GM23248 (cell line): Measurements from ENCODE around the gene NDUFA11. TPM values are rescaled to one million over a fixed set of nuclear protein-coding genes. Genes with fewer than 3 reads are reported as not detected.
"Not testable (repeated sequence)": the region's sequence is repeated elsewhere in the genome, so short reads cannot be mapped to it uniquely, and the experiment has no call there.

Experiments
- DNase-seq: peaks from one replicate; pipeline ENCODE4 v3.0.0-alpha.2; 2015
- H2AFZ ChIP-seq: fragments of 200-600 bp; sonication (generic); 2 replicates; pipeline ENCODE4 v1.6.1; 2016; ENCODE audit warnings: antibody characterized with exemption
- H3F3A ChIP-seq: fragments of 200-600 bp; sonication (generic); 2 replicates; pipeline ENCODE4 v1.6.1; 2016; ENCODE audit warnings: mild to moderate bottlenecking, antibody characterized with exemption, mixed run types; ENCODE audit not compliant: insufficient read depth
- H3K27ac ChIP-seq: fragments of 200-600 bp; sonication (generic); 2 replicates; pipeline ENCODE4 v1.5.1; 2016; ENCODE audit warnings: mild to moderate bottlenecking
- H3K27me3 ChIP-seq: fragments of 200-600 bp; sonication (generic); replicated peaks from 2 replicates; pipeline ENCODE4 v1.6.1; 2016; ENCODE audit warnings: mild to moderate bottlenecking; ENCODE audit not compliant: insufficient read depth
- H3K36me3 ChIP-seq: fragments of 200-600 bp; sonication (generic); 2 replicates; pipeline ENCODE4 v1.6.1; 2016; ENCODE audit warnings: low read depth, mild to moderate bottlenecking
- H3K4me1 ChIP-seq: fragments of 200-600 bp; sonication (generic); 2 replicates; pipeline ENCODE4 v1.6.1; 2016; ENCODE audit warnings: mild to moderate bottlenecking; ENCODE audit not compliant: insufficient read depth
- H3K4me2 ChIP-seq: fragments of 200-600 bp; sonication (generic); one replicate; pipeline ENCODE4 v1.6.1; 2016; ENCODE audit warnings: mild to moderate bottlenecking; ENCODE audit not compliant: unreplicated experiment
- H3K4me3 ChIP-seq: fragments of 200-600 bp; sonication (generic); 2 replicates; pipeline ENCODE4 v1.5.1; 2016; ENCODE audit warnings: mild to moderate bottlenecking
- H3K79me2 ChIP-seq: fragments of 200-600 bp; sonication (generic); 2 replicates; pipeline ENCODE4 v1.6.1; 2016; ENCODE audit warnings: mild to moderate bottlenecking; ENCODE audit not compliant: insufficient read depth
- H3K9ac ChIP-seq: fragments of 200-600 bp; sonication (generic); 2 replicates; pipeline ENCODE4 v1.6.1; 2016; ENCODE audit warnings: mild to moderate bottlenecking
- H3K9me2 ChIP-seq: fragments of 200-600 bp; sonication (generic); 2 replicates; pipeline ENCODE4 v1.6.1; 2016; ENCODE audit warnings: mixed run types, mild to moderate bottlenecking, moderate library complexity; ENCODE audit not compliant: insufficient read depth
- H3K9me3 ChIP-seq: fragments of 200-600 bp; sonication (generic); one replicate; pipeline ENCODE4 v1.6.1; 2017; ENCODE audit warnings: low read depth
- H4K20me1 ChIP-seq: fragments of 200-600 bp; sonication (generic); 2 replicates; pipeline ENCODE4 v1.6.0; 2016; ENCODE audit not compliant: insufficient read depth
- EZH2 ChIP-seq: fragments of 200-600 bp; sonication (generic); IDR thresholded peaks from 2 replicates; pipeline ENCODE4 v1.6.1; 2018; ENCODE audit warnings: antibody characterized with exemption, mild to moderate bottlenecking; ENCODE audit not compliant: insufficient read depth, poor library complexity, severe bottlenecking
- EZH2phosphoT487 ChIP-seq: fragments of 200-600 bp; sonication (generic); IDR thresholded peaks from 2 replicates; pipeline ENCODE4 v1.6.1; 2018; ENCODE audit warnings: antibody characterized with exemption, moderate library complexity, mild to moderate bottlenecking, low read depth; ENCODE audit not compliant: insufficient read depth
- WGBS, 2 experiments: methylation state at CpG; one replicate each; pipeline ENCODE4 v1.1.6; 2015 to 2017; ENCODE audit warnings: low lambda C conversion rate in 2 of 2, low coverage in 1 of 2; ENCODE audit errors: missing lambda C conversion rate in 2 of 2; 5-methylcytosine and 5-hydroxymethylcytosine counted together
- in situ Hi-C: fragments of 300-500 bp; cut with MboI; formaldehyde crosslinking; loops from 2 replicates; pipeline ENCODE4 v1.15.0; 2020
- polyA plus RNA-seq: library from polyadenylated mRNA; unstranded; fragments of >200 nt; fragmentation: Nextera tagmentation; extraction: Ambion mirVana; gene quantifications from 2 replicates; pipeline ENCODE4 v1.2.1, GENCODE V29; 2016
- total RNA-seq: library from RNA; depleted of rRNA; stranded (reverse); fragments of >200 nt; shearing (Covaris generic); gene quantifications from 2 replicates; pipeline ENCODE4 v1.2.3, GENCODE V29; 2014; rRNA removed

The NDUFA11 gene
- total and polyA plus RNA-seq, 2 experiments from 2014 or later = 231 to 588 TPM

- Histone ChIP-seq H3K4me2 (no peak within 1 kb of the TSS), H3K4me1 (no peaks in the 10 kb centered on the region), H3K36me3 (no peaks in the 10 kb centered on the region), H3K4me3 (no peak within 1 kb of the TSS), H3K79me2 (no peaks in the 10 kb centered on the region), H3K9me2 (no peaks in the 10 kb centered on the region), H3K9ac (no peak within 1 kb of the TSS), H2AFZ (no peak within 1 kb of the TSS), H4K20me1 (no peaks in the 10 kb centered on the region), H3K27me3 (peaks cover 14% of the 10 kb centered on the region; the same call in 1 of the 2 replicates), H3F3A (no peaks in the 10 kb centered on the region), H3K27ac (no peak within 1 kb of the TSS), H3K9me3 (no peaks in the 10 kb centered on the region)
- DNase-seq = no peak
- no peak for TF ChIP-seq EZH2phosphoT487
- TF ChIP-seq EZH2 = no peak
- in situ Hi-C loops = no loop called here
- WGBS, 2 experiments = 67 to 76% methylated on average over 9 to 10 of the region's 10 CpGs
Observed at GRCh38 chr19:5851302-5851701, 52.3 kb downstream of the NDUFA11 start, which contains the start of gene FUT3. TSS of gene FUT3 (minus strand) at chr19:5851449.

GRCh38 chr19:5850743-5851293 is 52.8 kb downstream of the NDUFA11 start:
- H3K4me1 ChIP-seq = no peaks in the 10 kb centered on the region
- WGBS, 2 experiments = 2 to 3% methylated on average over 5 of the region's 5 CpGs
- TF ChIP-seq EZH2phosphoT487 (no peak), EZH2 (no peak)
- peaks cover 14% of the 10 kb centered on the region; the same call in 1 of the 2 replicates for H3K27me3 ChIP-seq
- no peaks in the 10 kb centered on the region for H3K36me3 ChIP-seq
- in situ Hi-C loops = no loop called here
- H3K27ac ChIP-seq = no peak overlapping the region
- H3K4me2 ChIP-seq = no peak overlapping the region
- H3K9me3 ChIP-seq = no peaks in the 10 kb centered on the region
- peak; percentile 53 for DNase-seq
- H3K9me2 ChIP-seq = no peaks in the 10 kb centered on the region
- H4K20me1 ChIP-seq = no peaks in the 10 kb centered on the region
- no peak overlapping the region for H3K9ac ChIP-seq
- no peak overlapping the region for H2AFZ ChIP-seq
- H3F3A ChIP-seq = no peaks in the 10 kb centered on the region
- no peak overlapping the region for H3K4me3 ChIP-seq
- no peaks in the 10 kb centered on the region for H3K79me2 ChIP-seq

GRCh38 chr19:5850189-5850588 is 53.4 kb downstream of the NDUFA11 start:
- H3K9me2 ChIP-seq = no peaks in the 10 kb centered on the region
- H3F3A ChIP-seq = no peaks in the 10 kb centered on the region
- no peaks in the 10 kb centered on the region for H3K4me1 ChIP-seq
- H3K79me2 ChIP-seq = no peaks in the 10 kb centered on the region
- H3K4me2 ChIP-seq = no peak overlapping the region
- H4K20me1 ChIP-seq = no peaks in the 10 kb centered on the region
- no peaks in the 10 kb centered on the region for H3K36me3 ChIP-seq
- TF ChIP-seq EZH2 (no peak), EZH2phosphoT487 (no peak)
- WGBS, 2 experiments = 70 to 75% methylated on average over 6 of the region's 6 CpGs
- H3K27me3 ChIP-seq = peaks cover 14% of the 10 kb centered on the region; the same call in 1 of the 2 replicates
- no peak overlapping the region for H3K4me3 ChIP-seq
- no peak overlapping the region for H2AFZ ChIP-seq
- H3K27ac ChIP-seq = no peak overlapping the region
- no peak overlapping the region for H3K9ac ChIP-seq
- H3K9me3 ChIP-seq = no peaks in the 10 kb centered on the region
- DNase-seq = no peak
- in situ Hi-C loops = no loop called here

GRCh38 chr19:5848621-5849020 is 55.0 kb downstream of the NDUFA11 start:
- DNase-seq, H3K4me1 ChIP-seq, H3K36me3 ChIP-seq, H3K9me3 ChIP-seq, H3K9ac ChIP-seq, H3K27ac ChIP-seq, H3K4me2 ChIP-seq, H3K4me3 ChIP-seq, H3K9me2 ChIP-seq, H3K79me2 ChIP-seq, H3K27me3 ChIP-seq, H2AFZ ChIP-seq, in situ Hi-C loops, H3F3A ChIP-seq, H4K20me1 ChIP-seq: not testable (repeated sequence)
- WGBS, 2 experiments = 51 to 60% methylated on average over 5 of the region's 5 CpGs

GRCh38 chr19:5847846-5848245 is 55.7 kb downstream of the NDUFA11 start:
- DNase-seq, H3F3A ChIP-seq, H3K27me3 ChIP-seq, H3K9me3 ChIP-seq, H3K4me1 ChIP-seq, H3K27ac ChIP-seq, H3K9me2 ChIP-seq, H3K4me2 ChIP-seq, H3K9ac ChIP-seq, H4K20me1 ChIP-seq, in situ Hi-C loops, H3K36me3 ChIP-seq, H3K4me3 ChIP-seq, H3K79me2 ChIP-seq, H2AFZ ChIP-seq: not testable (repeated sequence)
- 54 to 62% methylated on average over 10 of the region's 10 CpGs for WGBS, 2 experiments

Other genes starting within 250 kb of the NDUFA11 start
- gene MICOS13, start 223.3 kb downstream of the NDUFA11 start, total RNA-seq = 39.8 and 44.5 TPM in 2 replicates
- 147 and 157 TPM in 2 replicates for gene MICOS13, start 223.3 kb downstream of the NDUFA11 start, polyA plus RNA-seq
- 23.8 and 30.7 TPM in 2 replicates for gene HSD11B1L, start 222.8 kb downstream of the NDUFA11 start, total RNA-seq
- 10.9 and 13.4 TPM in 2 replicates for gene HSD11B1L, start 222.8 kb downstream of the NDUFA11 start, polyA plus RNA-seq
- gene RPL36, start 213.5 kb downstream of the NDUFA11 start, total RNA-seq = 503 and 678 TPM in 2 replicates
- 1,118 and 1,128 TPM in 2 replicates for gene RPL36, start 213.5 kb downstream of the NDUFA11 start, polyA plus RNA-seq
- 119 and 123 TPM in 2 replicates for gene LONP1, start 183.6 kb downstream of the NDUFA11 start, total RNA-seq
- gene LONP1, start 183.6 kb downstream of the NDUFA11 start, polyA plus RNA-seq = 73.7 and 77.5 TPM in 2 replicates
- 0.22 TPM in 1 of 2 replicates, not detected in the other for gene CATSPERD, start 183.2 kb downstream of the NDUFA11 start, total RNA-seq
- gene CATSPERD, start 183.2 kb downstream of the NDUFA11 start, polyA plus RNA-seq = not detected in 2 replicates
- gene PRR22, start 119.0 kb downstream of the NDUFA11 start, total RNA-seq = 0.25 TPM in 1 of 2 replicates, not detected in the other
- 0.14 and 0.19 TPM in 2 replicates for gene PRR22, start 119.0 kb downstream of the NDUFA11 start, polyA plus RNA-seq
- 18.6 and 18.8 TPM in 2 replicates for gene DUS3L, start 112.6 kb downstream of the NDUFA11 start, total RNA-seq
- gene DUS3L, start 112.6 kb downstream of the NDUFA11 start, polyA plus RNA-seq = 15.6 and 17.1 TPM in 2 replicates
- not detected in 2 replicates for gene NRTN, start 98.7 kb downstream of the NDUFA11 start, total RNA-seq
- not detected in 2 replicates for gene NRTN, start 98.7 kb downstream of the NDUFA11 start, polyA plus RNA-seq
- not detected in 2 replicates for gene FUT6, start 64.1 kb downstream of the NDUFA11 start, total RNA-seq
- gene FUT6, start 64.1 kb downstream of the NDUFA11 start, polyA plus RNA-seq = not detected in 2 replicates
- not detected in 2 replicates for gene FUT3, start 52.3 kb downstream of the NDUFA11 start, total RNA-seq
- gene FUT3, start 52.3 kb downstream of the NDUFA11 start, polyA plus RNA-seq = not detected in 2 replicates
- gene FUT5, start 33.2 kb downstream of the NDUFA11 start, total RNA-seq = not detected in 2 replicates
- gene FUT5, start 33.2 kb downstream of the NDUFA11 start, polyA plus RNA-seq = not detected in 2 replicates
- 3.8 and 4.4 TPM in 2 replicates for gene VMAC, start 1.1 kb upstream of the NDUFA11 start, total RNA-seq
- gene VMAC, start 1.1 kb upstream of the NDUFA11 start, polyA plus RNA-seq = 1.8 and 2.1 TPM in 2 replicates
- 5.1 and 16.1 TPM in 2 replicates for gene CAPS, start 10.5 kb upstream of the NDUFA11 start, total RNA-seq
- gene CAPS, start 10.5 kb upstream of the NDUFA11 start, polyA plus RNA-seq = 6.7 and 7.0 TPM in 2 replicates
- 41.8 and 53.5 TPM in 2 replicates for gene RANBP3, start 74.3 kb upstream of the NDUFA11 start, total RNA-seq
- gene RANBP3, start 74.3 kb upstream of the NDUFA11 start, polyA plus RNA-seq = 50.0 and 51.7 TPM in 2 replicates
- 10.2 and 13.1 TPM in 2 replicates for gene RFX2, start 206.7 kb upstream of the NDUFA11 start, total RNA-seq
- 11.3 and 11.7 TPM in 2 replicates for gene RFX2, start 206.7 kb upstream of the NDUFA11 start, polyA plus RNA-seq
- gene ACSBG2, start 231.9 kb upstream of the NDUFA11 start, total RNA-seq = not detected in 2 replicates
- gene ACSBG2, start 231.9 kb upstream of the NDUFA11 start, polyA plus RNA-seq = not detected in 2 replicates